GM12891 (cell line): Measurements from ENCODE around the gene IL1RAPL1.

ENCODE experiments used
- DNase-seq: peaks from one replicate; pipeline ENCODE4 v3.0.0; 2011; ENCODE audit warnings: low spot score; ENCODE audit not compliant: insufficient read length
- FAIRE-seq: peaks from 2 replicates; lab custom pipeline; 2011; peaks lifted over from hg19 to GRCh38; lab: Jason Lieb, UNC
- PAX5 ChIP-seq: IDR thresholded peaks from 2 replicates; pipeline ENCODE4 v1.6.1; 2011; ENCODE audit warnings: low read length, moderate library complexity, mild to moderate bottlenecking; ENCODE audit not compliant: insufficient read depth, severe bottlenecking
- POLR2A ChIP-seq: IDR thresholded peaks from 2 replicates; pipeline ENCODE4 v1.6.1; 2011; ENCODE audit warnings: low read depth, low read length, control low read depth
- POLR2AphosphoS5 ChIP-seq: IDR thresholded peaks from 2 replicates; pipeline ENCODE4 v1.6.1; 2011; ENCODE audit warnings: low read depth, low read length, control low read depth
- POU2F2 ChIP-seq: IDR thresholded peaks from 2 replicates; pipeline ENCODE4 v1.6.1; 2011; ENCODE audit warnings: low read depth, mild to moderate bottlenecking, control low read depth, low read length, moderate library complexity
- SPI1 ChIP-seq: IDR thresholded peaks from 2 replicates; pipeline ENCODE4 v1.6.1; 2011; ENCODE audit warnings: low read depth, low read length, control low read depth
- TAF1 ChIP-seq: IDR thresholded peaks from 2 replicates; pipeline ENCODE4 v1.6.1; 2011; ENCODE audit warnings: low read depth, low read length, control low read depth

Gene IL1RAPL1

DNA sequence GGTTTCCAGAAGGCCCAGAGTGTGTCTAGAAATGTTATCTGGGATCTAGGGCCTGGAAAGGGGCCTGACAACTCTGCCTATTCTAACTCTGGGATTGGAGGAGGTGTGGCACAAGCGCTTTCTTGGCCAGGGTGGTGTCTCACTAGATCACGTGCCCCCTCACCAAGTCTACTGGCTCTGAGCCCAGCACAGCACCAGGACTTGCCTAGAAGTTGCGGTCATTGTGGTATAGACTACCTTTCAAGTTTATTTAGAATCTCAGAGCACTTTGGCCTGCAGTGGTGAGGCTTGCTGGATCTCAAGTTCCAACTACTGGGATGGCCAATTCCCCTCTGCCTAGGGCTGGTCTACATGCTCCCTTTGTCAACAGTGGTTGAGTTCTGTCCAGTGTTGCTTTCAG is 1404.8 kb downstream of the IL1RAPL1 start:
- DNase-seq = no peak
- TF ChIP-seq POLR2A (no peak), POU2F2 (no peak), PAX5 (no peak), POLR2AphosphoS5 (no peak), SPI1 (no peak), TAF1 (no peak)
- FAIRE-seq = no peak

DNA sequence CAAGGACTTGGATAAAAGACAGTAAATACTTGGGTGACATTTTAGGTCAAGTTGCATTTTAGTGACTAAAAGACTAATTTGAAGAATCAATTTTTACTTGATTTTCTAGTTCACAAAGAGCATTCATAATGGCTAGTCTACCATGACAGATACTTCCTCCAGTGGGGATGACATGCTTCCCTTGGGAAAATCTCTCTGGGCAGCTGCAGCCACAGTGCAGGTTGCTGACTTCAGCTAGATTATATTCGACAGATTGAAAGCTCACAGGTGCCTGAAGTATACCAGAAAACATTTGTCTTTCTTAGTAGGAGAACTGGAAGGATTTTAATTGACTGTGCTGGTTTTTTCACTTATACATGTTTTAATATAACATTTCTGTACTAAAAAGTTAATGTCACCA is 1418.6 kb downstream of the IL1RAPL1 start:
- DNase-seq = no peak
- TF ChIP-seq POLR2A (no peak), TAF1 (no peak), POU2F2 (no peak), POLR2AphosphoS5 (no peak), PAX5 (no peak), SPI1 (no peak)
- FAIRE-seq = no peak
